Transverse colon (tissue), 4 donors: Measurements from ENCODE around the gene ADAM12. TPM values are rescaled to one million over a fixed set of nuclear protein-coding genes. Genes with fewer than 3 reads are reported as not detected.

Experiments used
- DNase-seq: peaks from one replicate; pipeline ENCODE4 v3.0.0-alpha.2; 2019
- H3K27ac ChIP-seq, 4 donors: fragments of 200-600 bp; sonication (generic); 2 replicates each; pipeline ENCODE4 v1.5.1; 2016 to 2018; ENCODE audit warnings: inconsistent platforms in 4 of 4
- H3K27me3 ChIP-seq: fragments of 200-600 bp; sonication (generic); 2 replicates; pipeline ENCODE4 v1.5.1; 2017; ENCODE audit warnings: inconsistent platforms
- H3K36me3 ChIP-seq, 4 donors: fragments of 200-600 bp; sonication (generic); 2 replicates each; pipeline ENCODE4 v1.5.1; 2017 to 2019; ENCODE audit warnings: inconsistent platforms in 4 of 4
- H3K4me1 ChIP-seq, 4 donors: fragments of 200-600 bp; sonication (generic); 2 replicates each; pipeline ENCODE4 v1.5.1; 2017 to 2020; ENCODE audit warnings: inconsistent platforms in 4 of 4
- H3K4me3 ChIP-seq, 4 donors: fragments of 200-600 bp; sonication (generic); 1 replicate in 1 of 4; 2 replicates in 3 of 4; pipeline versions ENCODE4 v1.5.1 to v1.6.1; 2017 to 2019; ENCODE audit warnings: inconsistent platforms in 4 of 4
- H3K9me3 ChIP-seq, 2 donors: fragments of 200-600 bp; sonication (generic); 2 replicates each; pipeline ENCODE4 v1.5.1; 2017 to 2019; ENCODE audit warnings: inconsistent platforms in 2 of 2
- CTCF ChIP-seq, 5 experiments: fragments of 200-600 bp in 3 of 5; fragments of 450-650 bp in 2 of 5; sonication (generic) in 3 of 5; IDR thresholded peaks; 1 replicate in 2 of 5; 2 replicates in 3 of 5; pipeline ENCODE4 v1.5.1; 2016 to 2017; ENCODE audit warnings: antibody characterized with exemption in 5 of 5, inconsistent platforms in 3 of 5, mild to moderate bottlenecking in 2 of 5, moderate library complexity in 1 of 5
- EP300 ChIP-seq: sonication (generic); formaldehyde crosslinking; IDR thresholded peaks from one replicate; pipeline ENCODE4 v1.6.1; 2017; ENCODE audit warnings: antibody characterized with exemption, low read depth
- POLR2A ChIP-seq: fragments of 450-650 bp; IDR thresholded peaks from one replicate; pipeline ENCODE4 v1.6.1; 2016; ENCODE audit warnings: antibody characterized with exemption, mild to moderate bottlenecking, moderate library complexity
- POLR2AphosphoS5 ChIP-seq, 3 donors: sonication (generic); formaldehyde crosslinking; IDR thresholded peaks; one replicate each; pipeline ENCODE4 v1.6.1; 2016; ENCODE audit warnings: antibody characterized with exemption in 3 of 3
- WGBS, 2 donors: methylation state at CpG; one replicate each; pipeline ENCODE4 v1.1.5; 2018; ENCODE audit warnings: low coverage in 1 of 2; 5-methylcytosine and 5-hydroxymethylcytosine counted together
- in situ Hi-C, 4 donors: fragments of 200-750 bp; cut with MboI; loops; one replicate each; pipeline versions ENCODE4 v1.15.0 to v1.15.1; 2017; ENCODE audit warnings: low sequenced_read_pairs in 3 of 4, low pct_ligation_motif_present in 1 of 4, low pct_unique_long_range_greater_than_20kb in 1 of 4
- intact Hi-C: fragments of 100-400 bp; cut with DNase I; formaldehyde crosslinking; loops from one replicate; pipeline ENCODE4 v1.15.1; 2023; ENCODE audit warnings: low total_unique reads
- total RNA-seq, 4 donors: library from RNA; depleted of rRNA; stranded (reverse); fragments of >200 nt; gene quantifications; one replicate each; pipeline ENCODE4 v1.1.0, GENCODE V29; 2016

ADAM12 gene
- total RNA-seq, 4 donors from 2014 or later: 0.14 to 2.2 (median 1.1) TPM; not detected in 1

GRCh38 chr10:125984346-125984745 lies 403.9 kb downstream of the ADAM12 start:
- no peak for TF ChIP-seq POLR2AphosphoS5 (IDR thresholded peaks at IDR 0.05)
- no peak for TF ChIP-seq EP300
- no peak for TF ChIP-seq CTCF (IDR thresholded peaks at IDR 0.05)
- no peak for TF ChIP-seq POLR2A
- Histone ChIP-seq H3K4me1 (no peaks in the 10 kb centered on the region), H3K27ac (no peak overlapping the region), H3K4me3 (no peak overlapping the region), H3K27me3 (no peaks in the 10 kb centered on the region), H3K36me3 (no peaks in the 10 kb centered on the region), H3K9me3 (no peaks in the 10 kb centered on the region)
- no peak for DNase-seq
- intact Hi-C loops (loop anchor here (10.0 kb wide), 1 partner anchor 760 kb away; no protein-coding TSS in a partner anchor), in situ Hi-C loops (loop anchor here in 3 of 4 donors (10.0 to 25.0 kb wide), 3 partner anchors 403 to 778 kb away; partner anchors contain the start of gene ADAM12 (in 3 of the 3))
- whole genome bisulfite sequencing, 2 donors: 40 to 81% methylated on average over 1 to 4 of the region's 4 CpGs

- no peaks in the 10 kb centered on the region for H3K4me1 ChIP-seq
- DNase-seq: no peak
- H3K9me3 ChIP-seq: no peaks in the 10 kb centered on the region
- WGBS, 2 donors: 70 to 96% methylated on average over 4 to 5 of the region's 5 CpGs
- H3K27me3 ChIP-seq: no peaks in the 10 kb centered on the region
- H3K4me3 ChIP-seq: no peak overlapping the region
- TF ChIP-seq EP300: no peak
- no peak for TF ChIP-seq CTCF (IDR thresholded peaks at IDR 0.05)
- no peak for TF ChIP-seq POLR2A
- TF ChIP-seq POLR2AphosphoS5 (IDR thresholded peaks at IDR 0.05): no peak
- in situ Hi-C loops (loop anchor here in 3 of 4 donors (10.0 to 25.0 kb wide), 3 partner anchors 404 to 779 kb away; partner anchors contain the start of gene ADAM12 (in 3 of the 3)), intact Hi-C loops (loop anchor here (10.0 kb wide), 1 partner anchor 761 kb away; no protein-coding TSS in a partner anchor)
- H3K27ac ChIP-seq: no peak overlapping the region
- no peaks in the 10 kb centered on the region for H3K36me3 ChIP-seq
Measured at GRCh38 chr10:125983656-125984055, 404.6 kb downstream of the ADAM12 start.

- TF ChIP-seq EP300: no peak
- TF ChIP-seq CTCF (IDR thresholded peaks at IDR 0.05): no peak
- TF ChIP-seq POLR2AphosphoS5 (IDR thresholded peaks at IDR 0.05): no peak
- TF ChIP-seq POLR2A: no peak
- H3K27me3 ChIP-seq: no peaks in the 10 kb centered on the region
- intact Hi-C loops (loop anchor here (10.0 kb wide), 1 partner anchor 762 kb away; no protein-coding TSS in a partner anchor), in situ Hi-C loops (loop anchor here in 3 of 4 donors (10.0 to 25.0 kb wide), 3 partner anchors 404 to 779 kb away; partner anchors contain the start of gene ADAM12 (in 3 of the 3))
- 86 to 98% methylated on average over 5 to 6 of the region's 6 CpGs for WGBS, 2 donors
- H3K4me3 ChIP-seq: no peak overlapping the region
- no peak overlapping the region for H3K27ac ChIP-seq
- no peaks in the 10 kb centered on the region for H3K4me1 ChIP-seq
- DNase-seq: no peak
- H3K9me3 ChIP-seq: no peaks in the 10 kb centered on the region
- H3K36me3 ChIP-seq: no peaks in the 10 kb centered on the region
Measured at GRCh38 chr10:125983161-125983560, 405.1 kb downstream of the ADAM12 start.

GRCh38 chr10:125982260-125982948 lies 405.9 kb downstream of the ADAM12 start:
- no peaks in the 10 kb centered on the region for H3K4me1 ChIP-seq
- H3K27ac ChIP-seq: no peak overlapping the region
- intact Hi-C loops: loop anchor here (10.0 kb wide), 1 partner anchor 762 kb away; no protein-coding TSS in a partner anchor
- H3K9me3 ChIP-seq: no peaks in the 10 kb centered on the region
- H3K27me3 ChIP-seq: no peaks in the 10 kb centered on the region
- 8 to 13% methylated on average over 3 to 6 of the region's 6 CpGs for WGBS, 2 donors
- peak; percentile 17 for DNase-seq
- TF ChIP-seq POLR2AphosphoS5 (IDR thresholded peaks at IDR 0.05) (no peak), POLR2A (no peak), EP300 (no peak), CTCF (IDR thresholded peaks at IDR 0.05) (peak; percentile 63 to 76 (median 66))
- in situ Hi-C loops: loop anchor here in 3 of 4 donors (10.0 to 25.0 kb wide), 3 partner anchors 405 to 780 kb away; partner anchors contain the start of gene ADAM12 (in 3 of the 3)
- no peaks in the 10 kb centered on the region for H3K36me3 ChIP-seq
- no peak overlapping the region for H3K4me3 ChIP-seq
